GM19395 (cell line): ENCODE results near the gene SMAP1.
A peak's percentile ranks its signal among the peaks of the same experiment; 100 is the strongest.

Experiments used
- ATAC-seq: cut with Tn5 transposase; IDR thresholded peaks from one replicate; pipeline ENCODE4 v1.9.1; 2021; ENCODE audit warnings: mild to moderate bottlenecking, moderate library complexity; ENCODE audit not compliant: unreplicated experiment

SMAP1 gene

GRCh38 chr6:70839286-70840266, 171.9 kb downstream of the SMAP1 start:
- no peak for ATAC-seq

- no peak for ATAC-seq
These were observed 173.4 kb downstream of the SMAP1 start for GRCh38 chr6:70841112-70841511.

GRCh38 chr6:70842541-70842940, 174.9 kb downstream of the SMAP1 start:
- ATAC-seq, result no peak

GRCh38 chr6:70843328-70843918, 175.7 kb downstream of the SMAP1 start:
- no peak for ATAC-seq

- ATAC-seq, result no peak
These were observed 176.6 kb downstream of the SMAP1 start for GRCh38 chr6:70844301-70844700.

- no peak for ATAC-seq
These were observed 178.6 kb downstream of the SMAP1 start for GRCh38 chr6:70846207-70846835.

- ATAC-seq, result no peak
These were observed 179.7 kb downstream of the SMAP1 start for GRCh38 chr6:70847106-70848084.

- no peak for ATAC-seq
These were observed 181.8 kb downstream of the SMAP1 start for GRCh38 chr6:70849348-70850069.

- ATAC-seq, result no peak
These were observed 185.1 kb downstream of the SMAP1 start for GRCh38 chr6:70852667-70853246.

- peak; percentile 100 for ATAC-seq
These were observed 189.8 kb downstream of the SMAP1 start for GRCh38 chr6:70857387-70858077.

GRCh38 chr6:70860045-70860444, 192.4 kb downstream of the SMAP1 start:
- ATAC-seq, result no peak

- no peak for ATAC-seq
These were observed 193.2 kb downstream of the SMAP1 start for GRCh38 chr6:70860920-70861319.

- ATAC-seq, result peak; percentile 58
These were observed 195.7 kb downstream of the SMAP1 start for GRCh38 chr6:70863343-70863742.

- no peak for ATAC-seq
These were observed 196.7 kb downstream of the SMAP1 start for GRCh38 chr6:70864401-70864800.

- ATAC-seq, result no peak
These were observed 204.8 kb downstream of the SMAP1 start for GRCh38 chr6:70872469-70872868.

- no peak for ATAC-seq
These were observed 206.7 kb downstream of the SMAP1 start for GRCh38 chr6:70874181-70874913.

- ATAC-seq, result no peak
These were observed 211.8 kb downstream of the SMAP1 start for GRCh38 chr6:70879496-70879895.
